Gastrocnemius medialis (tissue), 4 donors: ENCODE measurements around the gene PTPN13. TPM values are rescaled to one million over a fixed set of nuclear protein-coding genes. Genes with fewer than 3 reads are reported as not detected.

Experiments
- ATAC-seq, 2 donors: fragments of 150-250 bp; one replicate each; pipeline ENCODE4 v1.9.1; 2016
- DNase-seq, 2 donors: peaks; one replicate each; pipeline ENCODE4 v3.0.0-alpha.2; 2019
- H3K27ac ChIP-seq, 4 donors: fragments of 200-600 bp; sonication (generic); 1 replicate in 1 of 4; 2 replicates in 3 of 4; pipeline ENCODE4 v1.5.1; 2016 to 2018; ENCODE audit warnings: mild to moderate bottlenecking in 2 of 4, moderate library complexity in 1 of 4
- H3K27me3 ChIP-seq, 3 donors: fragments of 200-600 bp; sonication (generic) in 2 of 3; 1 replicate in 1 of 3; 2 replicates in 2 of 3; pipeline versions ENCODE4 v1.5.1 to v1.6.0; 2016 to 2019; ENCODE audit warnings: mild to moderate bottlenecking in 1 of 3, moderate library complexity in 1 of 3
- H3K36me3 ChIP-seq, 2 donors: fragments of 200-600 bp; sonication (generic) in 1 of 2; one replicate each; pipeline ENCODE4 v1.5.1; 2017 to 2018
- H3K4me1 ChIP-seq, 2 donors: fragments of 200-600 bp; sonication (generic) in 1 of 2; one replicate each; pipeline ENCODE4 v1.5.1; 2016 to 2017; ENCODE audit warnings: mild to moderate bottlenecking in 2 of 2
- H3K4me3 ChIP-seq, 4 donors: fragments of 200-600 bp; sonication (generic) in 3 of 4; 1 replicate in 1 of 4; 2 replicates in 3 of 4; pipeline ENCODE4 v1.5.1; 2016 to 2019; ENCODE audit warnings: mild to moderate bottlenecking in 2 of 4
- H3K9me3 ChIP-seq, 3 donors: fragments of 200-600 bp; sonication (generic) in 2 of 3; 1 replicate in 1 of 3; 2 replicates in 2 of 3; pipeline ENCODE4 v1.5.1; 2016 to 2019
- CTCF ChIP-seq, 5 experiments: fragments of 450-650 bp in 3 of 5; fragments of 200-600 bp in 2 of 5; sonication (generic) in 2 of 5; IDR thresholded peaks in 4 of 5; conservative IDR thresholded peaks in 1 of 5; 1 replicate in 4 of 5; 2 replicates in 1 of 5; pipeline ENCODE4 v1.5.1; 2016 to 2019; ENCODE audit warnings: antibody characterized with exemption in 5 of 5, mild to moderate bottlenecking in 3 of 5, moderate library complexity in 3 of 5
- POLR2A ChIP-seq, 2 donors: fragments of 450-650 bp; IDR thresholded peaks; one replicate each; pipeline ENCODE4 v1.6.1; 2017; ENCODE audit warnings: antibody characterized with exemption in 2 of 2, mild to moderate bottlenecking in 2 of 2, moderate library complexity in 2 of 2
- in situ Hi-C, 4 donors: fragments of 200-750 bp; cut with MboI; loops; one replicate each; pipeline versions ENCODE4 v1.15.0 to v1.8.0; 2017; ENCODE audit warnings: low sequenced_read_pairs in 4 of 4
- intact Hi-C: fragments of 100-400 bp; cut with DNase I; formaldehyde crosslinking; loops from one replicate; pipeline ENCODE4 v1.15.1; 2023; ENCODE audit warnings: low total_unique reads
- total RNA-seq, 4 donors: library from RNA; depleted of rRNA; stranded (reverse); fragments of >200 nt; gene quantifications; one replicate each; pipeline versions ENCODE4 v1.1.0 to v1.2.3, GENCODE V29; 2016

The PTPN13 gene
- total RNA-seq, 4 donors from 2014 or later = 0.87 to 2.0 (median 1.6) TPM

DNA sequence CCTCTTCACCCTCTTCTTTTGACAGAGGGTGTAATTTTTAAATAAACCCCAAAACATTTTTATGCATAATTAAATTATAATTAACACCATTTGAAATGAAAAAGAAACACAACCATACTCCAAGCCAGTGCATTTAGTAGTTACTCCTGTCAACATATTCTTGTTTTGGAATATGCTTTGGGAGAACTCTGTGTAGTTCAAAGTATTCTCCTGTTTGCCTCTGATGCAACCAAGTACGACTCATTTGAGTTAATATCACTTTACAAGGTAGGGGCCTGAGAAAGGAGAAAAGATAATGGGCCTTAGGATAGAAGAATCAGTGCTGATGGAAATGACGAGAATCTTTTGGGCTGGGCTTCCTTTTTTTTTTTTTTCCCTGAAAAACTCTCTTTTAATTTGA lies 2.7 kb downstream of the PTPN13 start:
- Histone ChIP-seq H3K4me3 (no peak overlapping the region), H3K27me3 (peaks cover 20 to 34% (median 20%) of the 10 kb centered on the region in 3 donors), H3K27ac (no peak overlapping the region), H3K9me3 (no peaks in the 10 kb centered on the region), H3K36me3 (no peaks in the 10 kb centered on the region), H3K4me1 (peaks cover 5 to 9% of the 10 kb centered on the region in 2 donors)
- in situ Hi-C loops (no loop called here), intact Hi-C loops (loop anchor here (10.0 kb wide), 1 partner anchor 298 kb away; the partner anchor contains the start of gene C4orf36)
- TF ChIP-seq CTCF (IDR thresholded peaks at IDR 0.05 in 4 of 5, conservative IDR thresholded peaks at IDR 0.05 in 1 of 5) (no peak), POLR2A (IDR thresholded peaks at IDR 0.05) (no peak)
- no peak for ATAC-seq
- no peak for DNase-seq

- TF ChIP-seq CTCF (IDR thresholded peaks at IDR 0.05 in 4 of 5, conservative IDR thresholded peaks at IDR 0.05 in 1 of 5) (no peak), POLR2A (IDR thresholded peaks at IDR 0.05) (no peak)
- Histone ChIP-seq H3K27me3 (peaks cover 9 to 20% (median 15%) of the 10 kb centered on the region in 3 donors), H3K4me1 (peaks cover under 1 to 4% of the 10 kb centered on the region in 2 donors), H3K36me3 (no peaks in the 10 kb centered on the region), H3K27ac (no peak overlapping the region), H3K4me3 (no peak overlapping the region), H3K9me3 (no peaks in the 10 kb centered on the region)
- ATAC-seq (no peak), DNase-seq (no peak)
- in situ Hi-C loops = no loop called here
- intact Hi-C loops = no loop called here
Measured at GRCh38 chr4:86600007-86600653, 6.0 kb downstream of the PTPN13 start.

- intact Hi-C loops = no loop called here
- no peak for DNase-seq
- Histone ChIP-seq H3K27ac (no peak overlapping the region), H3K9me3 (no peaks in the 10 kb centered on the region), H3K4me3 (no peak overlapping the region), H3K4me1 (no peaks in the 10 kb centered on the region), H3K27me3 (no peaks in the 10 kb centered on the region), H3K36me3 (no peaks in the 10 kb centered on the region)
- no peak for TF ChIP-seq CTCF (IDR thresholded peaks at IDR 0.05 in 4 of 5, conservative IDR thresholded peaks at IDR 0.05 in 1 of 5)
- TF ChIP-seq POLR2A (IDR thresholded peaks at IDR 0.05) = no peak
- in situ Hi-C loops = no loop called here
- no peak for ATAC-seq
Measured at GRCh38 chr4:86603311-86603885, 9.3 kb downstream of the PTPN13 start.

- Histone ChIP-seq H3K27me3 (no peaks in the 10 kb centered on the region), H3K27ac (no peak overlapping the region), H3K9me3 (no peaks in the 10 kb centered on the region), H3K4me1 (no peaks in the 10 kb centered on the region), H3K4me3 (no peak overlapping the region), H3K36me3 (no peaks in the 10 kb centered on the region)
- DNase-seq (no peak), ATAC-seq (no peak)
- intact Hi-C loops = no loop called here
- no peak for TF ChIP-seq POLR2A (IDR thresholded peaks at IDR 0.05)
- no peak for TF ChIP-seq CTCF (IDR thresholded peaks at IDR 0.05 in 4 of 5, conservative IDR thresholded peaks at IDR 0.05 in 1 of 5)
- in situ Hi-C loops = no loop called here
Measured at GRCh38 chr4:86606809-86607208, 12.7 kb downstream of the PTPN13 start.
